GM10266 (cell line): ENCODE data around the gene FAM118A.
A peak's percentile ranks its signal among the peaks of the same experiment; 100 is the strongest.

Source experiments
- DNase-seq: peaks from one replicate; pipeline ENCODE4 v3.0.0; 2012; ENCODE audit errors: extremely low spot score
- TF ChIP-seq, protein P1 (sequence below): IDR thresholded peaks from 2 replicates; pipeline ENCODE4 v1.5.1; 2012; ENCODE audit warnings: mild to moderate bottlenecking, low read depth; ENCODE audit not compliant: control insufficient read depth, insufficient read depth; ENCODE audit errors: missing control alignments

Gene FAM118A

DNA sequence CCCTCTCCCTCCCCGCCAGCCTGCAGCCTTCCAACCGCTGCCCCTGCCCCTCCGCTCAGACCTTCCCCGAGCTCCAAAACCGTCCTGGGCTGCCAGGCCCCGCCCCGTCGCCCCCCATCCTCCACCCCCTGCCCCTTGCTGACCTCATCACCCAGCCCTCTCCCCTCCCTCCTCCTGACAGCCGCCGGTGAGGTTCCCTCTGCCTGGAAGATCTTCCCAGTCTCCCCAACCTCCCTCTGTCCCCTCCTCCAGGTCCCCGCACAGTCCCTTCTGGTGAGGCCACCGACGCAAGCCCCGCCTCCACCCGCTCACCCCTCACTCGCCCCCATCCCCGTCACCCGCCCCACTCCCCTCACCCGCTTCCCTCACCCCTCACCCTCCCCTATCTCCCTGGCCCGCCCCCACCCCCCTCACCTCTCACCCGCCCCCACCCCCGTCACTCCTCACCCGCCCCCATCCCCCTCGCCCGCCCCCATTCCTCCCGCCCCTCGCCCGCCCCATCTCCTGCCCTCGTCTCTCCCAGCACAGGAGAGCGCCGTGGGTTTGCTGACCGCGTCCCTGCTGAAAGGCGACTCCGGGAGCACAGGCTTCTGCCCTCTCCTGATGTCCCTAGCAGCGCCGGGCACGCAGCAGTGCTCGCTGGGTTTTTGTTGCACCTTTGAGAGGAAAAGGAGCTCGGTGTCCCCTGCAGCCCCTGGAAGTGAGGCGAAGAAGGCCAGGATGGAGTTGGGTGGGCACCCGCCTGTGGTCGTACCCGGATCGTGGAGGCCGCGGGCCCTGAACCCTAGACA, 41.4 kb upstream of the FAM118A start:
- TF ChIP-seq, protein P1, sequence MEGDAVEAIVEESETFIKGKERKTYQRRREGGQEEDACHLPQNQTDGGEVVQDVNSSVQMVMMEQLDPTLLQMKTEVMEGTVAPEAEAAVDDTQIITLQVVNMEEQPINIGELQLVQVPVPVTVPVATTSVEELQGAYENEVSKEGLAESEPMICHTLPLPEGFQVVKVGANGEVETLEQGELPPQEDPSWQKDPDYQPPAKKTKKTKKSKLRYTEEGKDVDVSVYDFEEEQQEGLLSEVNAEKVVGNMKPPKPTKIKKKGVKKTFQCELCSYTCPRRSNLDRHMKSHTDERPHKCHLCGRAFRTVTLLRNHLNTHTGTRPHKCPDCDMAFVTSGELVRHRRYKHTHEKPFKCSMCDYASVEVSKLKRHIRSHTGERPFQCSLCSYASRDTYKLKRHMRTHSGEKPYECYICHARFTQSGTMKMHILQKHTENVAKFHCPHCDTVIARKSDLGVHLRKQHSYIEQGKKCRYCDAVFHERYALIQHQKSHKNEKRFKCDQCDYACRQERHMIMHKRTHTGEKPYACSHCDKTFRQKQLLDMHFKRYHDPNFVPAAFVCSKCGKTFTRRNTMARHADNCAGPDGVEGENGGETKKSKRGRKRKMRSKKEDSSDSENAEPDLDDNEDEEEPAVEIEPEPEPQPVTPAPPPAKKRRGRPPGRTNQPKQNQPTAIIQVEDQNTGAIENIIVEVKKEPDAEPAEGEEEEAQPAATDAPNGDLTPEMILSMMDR, result no peak
- no peak for DNase-seq

DNA sequence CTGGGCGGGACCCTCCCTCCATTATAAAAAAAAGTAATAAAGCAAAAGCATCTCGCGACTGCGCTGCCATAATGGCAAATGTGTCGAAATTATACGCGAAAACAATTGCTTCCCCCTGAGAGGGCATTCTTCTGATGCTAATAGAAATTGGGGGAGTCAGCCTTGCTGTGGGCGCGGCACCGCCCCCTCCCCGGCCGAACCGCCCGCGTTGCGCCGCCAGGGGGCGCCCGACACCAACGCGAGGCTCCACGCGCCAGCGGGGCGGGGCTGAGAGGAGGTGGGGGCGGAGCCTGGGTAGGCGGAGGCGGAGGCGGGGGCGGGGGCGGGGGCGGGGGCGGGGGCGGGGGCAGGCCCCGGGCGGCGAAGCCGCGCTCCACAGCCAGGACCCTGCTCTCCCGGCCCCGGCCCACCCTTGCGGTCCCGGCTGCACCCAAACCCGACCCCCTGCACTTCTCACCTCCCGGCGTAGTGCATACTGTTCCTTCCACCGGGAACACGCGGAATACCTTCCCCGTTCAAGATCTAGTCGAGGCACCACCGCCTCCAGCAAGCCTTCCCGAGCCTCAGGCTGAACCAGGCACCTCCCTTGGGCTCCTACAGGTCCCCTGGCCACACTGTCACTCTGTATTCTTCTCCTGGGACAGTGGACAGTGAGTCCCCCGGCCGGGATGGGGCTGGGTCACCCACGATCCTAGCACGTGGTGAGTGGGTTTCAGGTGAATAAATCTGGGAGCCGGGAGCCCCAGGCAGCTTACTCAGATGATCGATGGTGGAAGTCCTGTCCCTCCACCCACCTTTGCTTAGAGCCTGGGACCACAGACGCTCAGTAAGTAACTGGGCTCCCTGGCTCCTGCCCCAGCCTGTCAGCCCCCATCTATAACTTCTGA, 40.5 kb upstream of the FAM118A start:
- DNase-seq, result peak; percentile 92
- TF ChIP-seq, protein P1, result peak; percentile 99

DNA sequence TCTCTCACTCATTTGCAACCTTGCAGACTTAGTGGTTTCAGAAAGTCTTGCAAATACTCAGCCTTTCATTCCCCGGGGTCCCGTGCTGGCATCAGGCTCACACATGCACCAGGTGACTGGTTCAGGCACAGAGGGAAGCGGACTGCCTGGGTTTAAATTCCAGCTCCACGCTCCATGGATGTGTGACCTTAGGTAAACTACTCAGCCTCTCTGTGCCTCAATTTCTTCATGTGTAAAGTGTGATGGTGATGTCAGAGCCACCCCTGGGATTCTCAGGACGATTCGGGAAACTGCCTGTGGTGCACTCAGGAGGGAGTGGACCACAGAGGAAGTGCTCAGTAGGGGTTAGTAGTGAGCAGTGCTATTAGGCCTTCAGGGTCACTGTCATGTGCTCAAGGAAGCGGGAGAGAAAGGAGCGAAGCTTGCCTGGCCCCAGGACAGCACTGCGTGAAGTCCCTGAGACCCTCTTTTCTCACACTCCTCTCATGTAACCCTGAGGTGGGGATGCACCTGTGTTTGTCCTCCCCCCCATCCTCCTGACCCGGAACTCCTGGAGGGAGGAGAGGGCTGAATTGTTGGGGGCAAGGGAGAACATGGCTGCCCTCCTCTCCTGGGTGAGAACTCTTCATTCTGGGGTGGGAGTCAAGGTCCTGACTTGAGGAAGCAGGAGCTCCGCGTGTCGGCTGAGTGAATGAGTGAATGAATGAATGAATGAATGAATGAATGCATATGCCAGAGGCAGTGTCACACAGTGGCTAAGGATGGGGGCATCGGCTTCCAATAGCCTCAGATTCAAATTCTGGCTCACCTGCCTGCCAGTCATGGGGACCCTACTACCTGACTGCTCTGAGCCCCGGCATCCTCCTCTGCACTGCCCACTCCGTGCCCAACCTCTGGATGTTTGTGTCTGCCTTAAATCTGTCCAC, 39.4 kb upstream of the FAM118A start:
- DNase-seq, result no peak
- TF ChIP-seq, protein P1, result no peak

DNA sequence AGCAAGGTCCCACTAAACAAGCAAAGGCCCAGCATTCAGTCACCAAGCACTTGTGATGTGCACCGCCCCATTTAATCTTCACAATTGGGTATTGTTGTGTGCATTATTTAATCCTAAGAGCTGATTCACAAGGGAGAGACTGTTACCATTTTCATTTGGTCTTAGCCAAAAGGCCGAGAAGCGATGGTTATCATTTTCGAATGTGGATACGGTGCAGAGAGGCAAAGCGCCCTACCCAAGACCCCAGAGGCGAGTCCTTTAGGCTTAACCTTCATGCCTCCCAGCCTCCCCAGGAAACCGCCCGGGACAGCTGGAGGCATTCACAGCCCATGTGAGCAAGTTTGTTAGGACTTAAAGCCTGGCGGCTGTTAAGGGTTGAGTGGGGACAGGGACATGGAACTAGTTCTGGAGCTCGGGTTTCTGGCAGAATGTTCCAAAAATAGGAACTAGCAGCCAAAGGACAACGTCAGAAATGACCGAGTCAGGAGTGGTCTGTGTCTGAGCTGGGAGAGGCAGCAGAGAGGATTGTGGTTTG, 38.0 kb upstream of the FAM118A start:
- TF ChIP-seq, protein P1, result no peak
- DNase-seq, result no peak

DNA sequence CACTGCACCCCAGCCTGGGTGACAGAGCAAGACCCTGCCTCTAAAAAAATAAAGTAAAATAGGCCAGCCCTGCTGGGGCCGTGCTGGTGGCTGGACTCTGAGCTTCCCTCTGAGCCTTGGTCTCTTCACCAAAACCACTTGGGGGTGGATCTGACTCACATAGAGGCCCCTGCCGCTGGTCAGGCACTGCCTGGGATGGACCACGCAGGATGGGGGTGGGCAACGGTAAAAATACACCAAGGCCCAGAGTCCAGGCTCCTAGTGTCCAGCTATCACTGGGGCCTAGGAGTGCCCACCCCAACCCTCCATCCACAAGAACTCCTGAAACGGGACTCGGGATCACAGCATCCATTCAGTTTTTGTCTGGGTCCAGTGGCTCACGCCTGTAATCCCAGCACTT, 37.2 kb upstream of the FAM118A start:
- TF ChIP-seq, protein P1, result no peak
- DNase-seq, result no peak

DNA sequence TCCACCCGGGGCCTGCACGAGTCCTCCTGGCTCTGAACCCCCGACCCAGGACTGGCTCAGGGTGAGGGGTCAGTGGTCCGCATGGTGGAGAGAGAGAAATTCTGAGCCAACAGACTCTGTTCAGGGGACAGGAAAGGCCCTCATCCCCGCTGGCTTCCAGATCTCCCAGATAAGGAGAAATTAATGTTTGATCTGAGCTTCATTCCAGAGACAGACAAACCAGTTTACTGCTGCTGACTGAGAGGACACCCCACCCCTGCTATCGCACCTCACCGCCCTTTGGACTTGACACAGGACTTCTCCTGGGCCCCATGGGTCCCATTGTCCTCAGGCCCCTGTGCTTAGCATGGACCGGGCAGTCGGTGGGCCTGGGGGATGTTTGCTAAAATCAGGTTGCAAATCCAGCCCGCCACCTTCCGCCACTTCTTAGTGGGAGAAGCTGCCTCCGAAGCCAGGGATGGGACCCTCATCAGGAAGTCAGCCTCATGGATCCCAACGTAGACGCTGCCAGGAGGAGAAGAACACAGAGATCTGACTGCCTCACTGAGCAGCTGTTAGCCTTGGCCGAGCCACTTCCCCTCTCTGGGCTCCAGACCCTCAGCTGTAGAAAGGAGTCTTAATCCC, 36.2 kb upstream of the FAM118A start:
- TF ChIP-seq, protein P1, result no peak
- DNase-seq, result no peak
